Mesothelial cell of epicardium (in vitro differentiated cells): Measurements from ENCODE around the gene COL1A1. TPM values are rescaled to one million over a fixed set of nuclear protein-coding genes. Genes with fewer than 3 reads are reported as not detected.

Experiments
- DNase-seq, 2 experiments: peaks; one replicate each; pipeline ENCODE4 v3.0.0; 2021; ENCODE audit warnings: low spot score in 2 of 2; ENCODE audit not compliant: unreplicated experiment in 2 of 2
- H3K27ac Mint-ChIP-seq: 2 replicates; pipeline ENCODE4 v1.8.0; 2021; ENCODE audit warnings: mixed read lengths
- H3K27me3 Mint-ChIP-seq: 2 replicates; pipeline ENCODE4 v1.8.0; 2021; ENCODE audit warnings: low read depth, mixed read lengths
- H3K36me3 Mint-ChIP-seq: 2 replicates; pipeline ENCODE4 v1.8.0; 2021; ENCODE audit warnings: mixed read lengths
- H3K4me1 Mint-ChIP-seq: 2 replicates; pipeline ENCODE4 v1.8.0; 2021; ENCODE audit warnings: mixed read lengths
- H3K4me3 Mint-ChIP-seq: 2 replicates; pipeline ENCODE4 v1.8.0; 2021; ENCODE audit warnings: mild to moderate bottlenecking, moderate library complexity, mixed read lengths
- H3K9me3 Mint-ChIP-seq: 2 replicates; pipeline ENCODE4 v1.8.0; 2021; ENCODE audit warnings: mixed read lengths
- total RNA-seq: library from RNA; stranded (reverse); gene quantifications from 3 replicates; pipeline ENCODE4 v1.2.1, GENCODE V29; 2021
- TF ChIP-seq, protein P1 (sequence below): fragments of 200-600 bp; sonication (generic); IDR thresholded peaks from one replicate; pipeline ENCODE4 v1.5.0; 2021; ENCODE audit warnings: antibody characterized with exemption; ENCODE audit not compliant: unreplicated experiment

Gene COL1A1
- total RNA-seq, 1 donor from 2014 or later: 3,972 TPM

DNA sequence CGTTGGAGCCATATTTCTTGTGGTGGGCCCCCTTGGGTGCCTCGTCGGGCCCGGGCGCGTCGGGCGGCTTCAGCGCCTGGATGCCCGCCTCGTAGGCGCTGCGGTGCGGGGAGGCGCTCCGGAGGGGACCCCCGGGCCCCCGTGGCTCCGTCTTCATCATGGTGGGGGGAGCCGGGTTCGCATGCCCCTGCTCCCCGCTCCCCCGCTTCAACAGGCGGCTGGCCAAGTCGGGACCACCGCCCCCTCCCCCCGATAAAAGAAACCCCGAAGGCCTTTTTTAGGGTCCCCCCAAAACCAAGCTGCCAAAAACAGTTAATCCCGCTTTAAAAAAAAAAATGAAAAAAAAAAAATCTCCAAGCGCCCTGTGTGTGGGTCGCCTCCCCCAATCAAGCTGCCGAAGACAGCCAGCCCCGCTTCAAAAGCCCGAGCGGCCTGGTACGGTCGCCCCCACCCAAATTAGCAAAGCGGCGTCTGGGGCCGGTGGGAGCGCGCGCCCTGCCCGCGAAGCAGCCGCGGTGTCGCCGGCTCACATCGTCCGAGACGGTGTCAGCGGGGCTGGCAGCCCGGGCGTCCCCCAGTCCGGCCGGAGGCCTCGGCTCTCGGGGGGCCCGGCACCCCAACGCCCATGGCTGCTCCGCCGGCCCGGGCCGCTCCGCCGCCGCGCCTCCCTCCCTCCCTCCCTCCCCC is 50.9 kb downstream of the COL1A1 start, which contains the start of gene PPP1R9B:
Gene PPP1R9B, minus strand, starts transcription at position 324 of the 687 bp plus-strand sequence. Its CDS starts 164 bp downstream, at position 160.
- Mint-ChIP-seq H3K9me3 (no peaks in the 10 kb centered on the region), H3K36me3 (no peaks in the 10 kb centered on the region), H3K4me1 (peaks cover 47% of the 10 kb centered on the region), H3K4me3 (peak within 1 kb of the TSS; percentile 78), H3K27ac (peak within 1 kb of the TSS; percentile 94), H3K27me3 (no peaks in the 10 kb centered on the region)
- peak in 1 of 2 experiments; percentile 57 for DNase-seq
- TF ChIP-seq, protein P1, sequence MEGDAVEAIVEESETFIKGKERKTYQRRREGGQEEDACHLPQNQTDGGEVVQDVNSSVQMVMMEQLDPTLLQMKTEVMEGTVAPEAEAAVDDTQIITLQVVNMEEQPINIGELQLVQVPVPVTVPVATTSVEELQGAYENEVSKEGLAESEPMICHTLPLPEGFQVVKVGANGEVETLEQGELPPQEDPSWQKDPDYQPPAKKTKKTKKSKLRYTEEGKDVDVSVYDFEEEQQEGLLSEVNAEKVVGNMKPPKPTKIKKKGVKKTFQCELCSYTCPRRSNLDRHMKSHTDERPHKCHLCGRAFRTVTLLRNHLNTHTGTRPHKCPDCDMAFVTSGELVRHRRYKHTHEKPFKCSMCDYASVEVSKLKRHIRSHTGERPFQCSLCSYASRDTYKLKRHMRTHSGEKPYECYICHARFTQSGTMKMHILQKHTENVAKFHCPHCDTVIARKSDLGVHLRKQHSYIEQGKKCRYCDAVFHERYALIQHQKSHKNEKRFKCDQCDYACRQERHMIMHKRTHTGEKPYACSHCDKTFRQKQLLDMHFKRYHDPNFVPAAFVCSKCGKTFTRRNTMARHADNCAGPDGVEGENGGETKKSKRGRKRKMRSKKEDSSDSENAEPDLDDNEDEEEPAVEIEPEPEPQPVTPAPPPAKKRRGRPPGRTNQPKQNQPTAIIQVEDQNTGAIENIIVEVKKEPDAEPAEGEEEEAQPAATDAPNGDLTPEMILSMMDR: no peak

DNA sequence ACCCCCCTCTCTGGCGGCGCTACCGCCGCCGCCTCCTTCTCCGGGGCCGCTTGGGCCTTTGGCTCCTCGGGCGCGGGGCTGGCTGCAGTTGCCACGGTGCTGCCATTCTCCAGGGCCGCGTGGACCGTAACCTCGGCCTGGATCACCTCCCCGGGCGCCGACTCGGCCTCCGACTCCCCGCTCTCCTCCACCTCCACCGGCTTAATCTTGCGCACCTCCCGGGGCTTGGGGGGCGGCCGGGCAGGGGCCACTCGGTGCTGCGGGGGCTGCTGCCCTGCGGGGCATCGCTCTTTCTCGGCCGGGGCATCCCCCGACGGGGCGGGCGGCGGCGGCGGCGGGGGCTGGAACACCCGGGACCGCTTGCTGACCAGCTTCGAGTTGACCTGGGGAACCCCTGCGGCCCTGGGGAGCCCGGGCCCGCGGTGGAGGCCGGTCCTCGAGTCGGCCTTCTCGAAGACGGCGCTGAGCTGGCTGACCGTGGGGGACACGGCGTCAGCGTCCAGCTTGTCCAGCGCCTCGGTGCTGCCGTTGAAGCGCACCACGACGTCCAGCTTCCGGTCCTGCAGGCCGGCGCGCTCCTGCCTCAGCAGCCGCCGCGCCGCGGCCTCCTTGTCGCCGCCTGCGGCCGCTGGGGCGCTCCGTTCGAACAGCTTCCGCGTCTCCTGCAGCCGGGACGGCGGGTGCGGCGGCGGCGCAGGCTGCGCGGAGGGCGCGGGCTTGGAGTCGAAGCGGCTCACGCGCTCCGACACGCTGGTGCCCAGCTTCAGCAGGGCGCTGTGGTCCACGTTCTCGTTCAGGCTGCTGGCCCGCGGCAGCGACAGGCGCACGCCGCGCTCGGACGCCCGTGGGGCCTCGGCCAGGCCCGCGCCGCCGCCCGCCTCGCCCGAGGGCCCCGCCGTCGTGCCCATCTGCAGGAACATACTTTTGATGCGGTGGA is 51.7 kb downstream of the COL1A1 start:
- H3K36me3 Mint-ChIP-seq: no peaks in the 10 kb centered on the region
- H3K4me1 Mint-ChIP-seq: peaks cover 42% of the 10 kb centered on the region
- H3K27me3 Mint-ChIP-seq: no peaks in the 10 kb centered on the region
- peak overlapping the region; percentile 76 for H3K4me3 Mint-ChIP-seq
- TF ChIP-seq, protein P1: no peak
- peak in 1 of 2 experiments; percentile 70 for DNase-seq
- no peaks in the 10 kb centered on the region for H3K9me3 Mint-ChIP-seq
- H3K27ac Mint-ChIP-seq: no peak overlapping the region

DNA sequence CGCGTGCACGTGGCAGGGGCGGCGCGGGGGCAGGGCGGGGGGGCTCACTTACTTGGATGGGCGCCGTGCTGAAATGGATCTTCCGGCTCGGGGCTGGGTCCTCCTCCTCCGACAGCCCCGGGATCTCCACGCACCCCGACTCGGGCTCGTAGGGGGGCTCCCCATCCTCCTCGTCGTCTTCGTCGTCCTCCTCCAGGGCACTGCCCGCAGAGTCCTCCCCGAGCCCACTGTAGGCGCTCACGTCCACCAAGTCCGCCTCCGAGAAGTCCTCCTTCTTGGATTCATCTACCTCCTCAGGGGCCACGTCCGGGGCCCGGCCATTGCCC is 52.4 kb downstream of the COL1A1 start:
- Mint-ChIP-seq H3K27ac (no peak overlapping the region), H3K27me3 (no peaks in the 10 kb centered on the region), H3K4me1 (peaks cover 35% of the 10 kb centered on the region), H3K36me3 (peaks cover 5% of the 10 kb centered on the region), H3K4me3 (peak overlapping the region; percentile 76), H3K9me3 (no peaks in the 10 kb centered on the region)
- DNase-seq: no peak
- TF ChIP-seq, protein P1: no peak

DNA sequence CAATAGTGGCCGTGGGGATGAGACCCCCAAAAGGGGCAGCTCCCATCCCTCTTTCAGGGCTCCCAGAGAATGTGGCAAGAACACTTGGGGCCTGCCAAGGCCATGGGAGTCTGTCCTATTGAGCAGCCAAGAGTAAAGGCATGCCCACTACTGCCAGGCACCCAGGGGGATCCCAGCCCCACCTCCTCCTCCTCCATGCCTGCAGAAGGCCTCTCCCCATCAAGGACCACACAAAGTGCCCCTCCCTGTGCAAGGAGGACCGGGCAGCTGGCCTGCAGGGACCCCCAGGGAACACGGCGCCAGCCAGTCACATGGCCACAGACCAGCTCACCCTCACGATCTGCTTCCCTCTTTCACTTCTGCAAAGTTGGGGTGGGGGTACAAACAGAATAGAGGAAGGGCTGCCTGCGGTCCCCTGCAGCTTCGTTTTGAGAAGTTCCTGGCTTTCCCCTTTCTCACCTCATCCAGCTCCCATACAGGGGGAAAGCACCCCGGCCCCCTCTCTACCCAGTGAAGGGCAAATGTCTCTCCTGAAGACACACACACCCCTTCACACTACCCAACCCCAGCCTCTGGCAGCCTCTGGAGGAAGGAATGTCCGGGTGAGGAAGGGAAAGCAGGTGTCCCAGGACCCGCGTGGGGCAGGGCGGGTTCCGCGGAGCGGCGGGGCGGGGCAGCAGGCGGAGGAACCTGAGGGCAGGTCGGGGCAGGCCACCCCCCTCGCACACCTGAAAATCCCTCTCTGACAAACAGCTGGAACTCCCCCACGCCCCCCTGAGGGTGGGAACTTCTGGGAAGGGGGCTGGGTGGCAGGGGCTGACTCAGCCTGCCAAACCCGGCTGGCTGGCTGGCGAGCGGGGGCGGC is 53.0 kb downstream of the COL1A1 start:
- TF ChIP-seq, protein P1: no peak
- Mint-ChIP-seq H3K4me1 (peaks cover 35% of the 10 kb centered on the region), H3K27me3 (no peaks in the 10 kb centered on the region), H3K9me3 (no peaks in the 10 kb centered on the region), H3K27ac (peak overlapping the region; percentile 77), H3K36me3 (peaks cover 7% of the 10 kb centered on the region), H3K4me3 (peak overlapping the region; percentile 74)
- peak in 1 of 2 experiments; percentile 56 for DNase-seq

DNA sequence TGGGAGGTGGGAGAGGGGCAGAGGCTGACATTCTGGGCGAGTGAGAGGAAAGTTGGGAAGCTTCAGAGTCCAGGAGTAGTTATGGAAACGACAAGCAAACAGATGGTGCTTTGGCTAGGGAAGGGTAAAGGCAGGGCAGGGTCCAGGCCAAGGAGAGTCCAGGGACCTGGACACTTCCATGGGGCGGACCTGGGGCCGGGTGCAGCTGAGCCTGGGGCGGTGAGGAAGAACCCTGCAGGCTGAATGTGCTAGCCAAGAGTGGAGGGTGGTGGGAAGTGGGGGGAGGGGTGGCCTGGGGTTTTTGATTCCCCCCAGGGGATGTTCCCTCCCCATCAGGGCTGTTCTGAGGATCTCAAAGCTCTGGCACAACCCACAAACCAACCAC is 53.6 kb downstream of the COL1A1 start:
- no peaks in the 10 kb centered on the region for H3K27me3 Mint-ChIP-seq
- H3K9me3 Mint-ChIP-seq: no peaks in the 10 kb centered on the region
- TF ChIP-seq, protein P1: no peak
- H3K4me3 Mint-ChIP-seq: peak overlapping the region; percentile 74
- peaks cover 35% of the 10 kb centered on the region for H3K4me1 Mint-ChIP-seq
- H3K27ac Mint-ChIP-seq: peak overlapping the region; percentile 69
- DNase-seq: no peak
- peaks cover 10% of the 10 kb centered on the region for H3K36me3 Mint-ChIP-seq
